BJ (cell line): ENCODE measurements around the gene ZBTB20. TPM values are rescaled to one million over a fixed set of nuclear protein-coding genes. Genes with fewer than 3 reads are reported as not detected.

ENCODE experiments used
- CTCF ChIA-PET: fragments of 350-600 bp; formaldehyde crosslinking; extraction: SDS; loops from one replicate; lab custom pipeline; 2021; ENCODE audit warnings: antibody characterized with exemption, inconsistent platforms; lab: Yijun Ruan, JAX
- POLR2A ChIA-PET: fragments of 300-600 bp; sonication (Branson Sonifier 250); formaldehyde crosslinking; extraction: SDS; loops from one replicate; lab custom pipeline; 2021; ENCODE audit warnings: antibody characterized with exemption; lab: Charles Lee
- DNase-seq: peaks from one replicate; pipeline ENCODE4 v3.0.0-alpha.2; 2011; ENCODE audit warnings: low read depth
- H3K27me3 ChIP-seq: 2 replicates; pipeline ENCODE4 v1.6.0; 2011; ENCODE audit warnings: low read length; ENCODE audit not compliant: control insufficient read depth, insufficient read depth
- H3K36me3 ChIP-seq: 2 replicates; pipeline ENCODE4 v1.5.1; 2011; ENCODE audit warnings: low read length; ENCODE audit not compliant: control insufficient read depth, insufficient read depth
- H3K4me3 ChIP-seq: 2 replicates; pipeline ENCODE4 v1.5.1; 2011; ENCODE audit warnings: low read depth, mild to moderate bottlenecking, control low read depth, low read length
- polyA plus RNA-seq: library from polyadenylated mRNA; depleted of rRNA; stranded (reverse); fragments of >200 nt; gene quantifications from 2 replicates; pipeline ENCODE4 v1.2.3, GENCODE V29; 2011
- TF ChIP-seq, protein P1 (sequence below): IDR thresholded peaks from 2 replicates; pipeline ENCODE4 v1.5.1; 2011; ENCODE audit warnings: low read depth, mild to moderate bottlenecking, control low read depth, inconsistent platforms, low read length, moderate library complexity; ENCODE audit not compliant: insufficient read depth

ZBTB20 gene
- polyA plus RNA-seq, 1 experiment, result 6.0 TPM

DNA sequence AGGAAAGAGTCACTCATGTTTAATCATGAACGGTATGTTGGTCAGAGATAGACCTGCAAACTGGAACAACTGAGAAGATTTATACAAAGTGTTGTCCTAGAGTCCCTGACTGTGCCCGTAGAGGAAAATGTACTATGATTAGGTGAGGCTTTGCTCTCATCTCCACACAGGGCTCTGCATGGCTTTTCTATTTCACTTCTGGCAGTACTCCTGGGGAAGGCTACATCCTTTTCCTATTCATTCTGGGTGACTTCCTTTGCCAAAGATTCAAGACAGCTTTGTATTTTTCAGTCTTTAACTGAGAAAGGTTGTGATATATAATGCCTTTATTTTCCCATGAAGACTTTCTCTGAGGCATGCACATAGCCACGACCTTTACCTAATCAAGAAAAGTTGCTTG lies 414.7 kb downstream of the ZBTB20 start:
- ChIA-PET POLR2A (no interaction called here), CTCF (no interaction called here)
- TF ChIP-seq, protein P1, sequence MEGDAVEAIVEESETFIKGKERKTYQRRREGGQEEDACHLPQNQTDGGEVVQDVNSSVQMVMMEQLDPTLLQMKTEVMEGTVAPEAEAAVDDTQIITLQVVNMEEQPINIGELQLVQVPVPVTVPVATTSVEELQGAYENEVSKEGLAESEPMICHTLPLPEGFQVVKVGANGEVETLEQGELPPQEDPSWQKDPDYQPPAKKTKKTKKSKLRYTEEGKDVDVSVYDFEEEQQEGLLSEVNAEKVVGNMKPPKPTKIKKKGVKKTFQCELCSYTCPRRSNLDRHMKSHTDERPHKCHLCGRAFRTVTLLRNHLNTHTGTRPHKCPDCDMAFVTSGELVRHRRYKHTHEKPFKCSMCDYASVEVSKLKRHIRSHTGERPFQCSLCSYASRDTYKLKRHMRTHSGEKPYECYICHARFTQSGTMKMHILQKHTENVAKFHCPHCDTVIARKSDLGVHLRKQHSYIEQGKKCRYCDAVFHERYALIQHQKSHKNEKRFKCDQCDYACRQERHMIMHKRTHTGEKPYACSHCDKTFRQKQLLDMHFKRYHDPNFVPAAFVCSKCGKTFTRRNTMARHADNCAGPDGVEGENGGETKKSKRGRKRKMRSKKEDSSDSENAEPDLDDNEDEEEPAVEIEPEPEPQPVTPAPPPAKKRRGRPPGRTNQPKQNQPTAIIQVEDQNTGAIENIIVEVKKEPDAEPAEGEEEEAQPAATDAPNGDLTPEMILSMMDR, result no peak

DNA sequence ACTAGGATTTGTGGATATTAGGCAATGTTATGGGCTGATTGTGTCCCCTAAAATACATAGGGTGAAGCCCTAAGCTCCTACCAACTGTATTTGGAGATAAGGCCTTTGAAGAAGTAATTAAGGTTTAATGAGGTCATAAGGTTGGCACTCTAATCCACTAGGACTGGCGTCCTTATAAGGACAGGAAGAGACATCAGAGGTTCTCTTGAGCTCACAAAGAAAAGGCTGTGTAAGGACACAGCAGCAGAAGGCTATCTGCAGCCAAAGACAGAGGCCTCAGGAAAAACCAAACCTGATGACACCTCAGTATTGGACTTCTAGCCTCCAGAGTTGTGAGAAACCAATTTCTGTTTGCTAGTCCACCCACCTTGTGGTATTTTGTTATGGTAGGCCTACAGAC lies 416.7 kb downstream of the ZBTB20 start:
- TF ChIP-seq, protein P1, result no peak
- Histone ChIP-seq H3K36me3 (no peaks in the 10 kb centered on the region), H3K27me3 (no peaks in the 10 kb centered on the region), H3K4me3 (no peak overlapping the region)
- ChIA-PET POLR2A (no interaction called here), CTCF (no interaction called here)
- no peak for DNase-seq

More for the DNA sequence above, 414.7 kb downstream of the ZBTB20 start:
- H3K4me3 ChIP-seq, result no peak overlapping the region
- no peaks in the 10 kb centered on the region for H3K27me3 ChIP-seq
- no peak for DNase-seq
- no peaks in the 10 kb centered on the region for H3K36me3 ChIP-seq

DNA sequence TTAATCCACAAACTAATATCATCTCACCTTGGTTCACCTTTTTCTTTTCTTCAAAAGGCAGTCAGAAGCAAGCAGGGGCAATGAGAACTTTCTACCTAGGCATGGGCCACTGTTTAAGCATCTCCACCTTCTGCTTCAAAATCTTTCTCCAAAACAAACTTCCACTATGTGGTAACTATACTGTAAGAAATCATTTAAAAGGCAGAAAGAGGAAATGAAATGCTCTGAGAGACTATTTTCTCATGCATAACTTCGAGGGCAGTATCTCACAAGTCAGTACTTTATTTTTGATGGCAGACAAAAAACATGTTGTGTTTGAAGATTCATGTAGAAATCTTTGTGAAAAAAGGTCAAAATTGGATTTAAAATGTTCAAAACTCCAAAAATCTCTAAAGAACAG lies 419.7 kb downstream of the ZBTB20 start:
- ChIA-PET CTCF (no interaction called here), POLR2A (no interaction called here)
- H3K27me3 ChIP-seq, result no peaks in the 10 kb centered on the region
- no peaks in the 10 kb centered on the region for H3K36me3 ChIP-seq
- DNase-seq, result no peak
- TF ChIP-seq, protein P1, result no peak
- no peak overlapping the region for H3K4me3 ChIP-seq

DNA sequence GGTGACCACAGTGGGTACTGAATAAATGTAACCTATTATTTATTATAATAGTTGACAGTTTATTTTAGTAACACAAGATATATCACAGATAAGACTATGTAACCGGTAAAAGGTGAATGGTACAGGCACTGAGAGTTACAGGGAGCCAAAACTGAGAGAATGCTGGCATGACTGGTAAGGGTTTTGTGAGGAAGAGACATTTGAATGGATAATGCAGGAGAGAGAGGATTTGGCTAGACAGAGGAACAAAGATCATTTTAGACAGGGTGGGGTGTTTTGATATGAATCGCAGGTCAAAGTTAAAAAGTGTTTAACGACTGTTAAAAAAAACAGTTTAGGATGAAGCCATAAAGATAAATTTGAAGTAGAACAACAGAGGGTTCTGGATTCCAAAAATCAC lies 421.1 kb downstream of the ZBTB20 start:
- no peak overlapping the region for H3K4me3 ChIP-seq
- H3K36me3 ChIP-seq, result no peaks in the 10 kb centered on the region
- DNase-seq, result no peak
- no peaks in the 10 kb centered on the region for H3K27me3 ChIP-seq
- TF ChIP-seq, protein P1, result no peak
- ChIA-PET POLR2A (no interaction called here), CTCF (interaction anchor here (0.9 kb wide), 1 partner anchor 17 kb away, joined by 3 read pairs; no protein-coding TSS in a partner anchor)

DNA sequence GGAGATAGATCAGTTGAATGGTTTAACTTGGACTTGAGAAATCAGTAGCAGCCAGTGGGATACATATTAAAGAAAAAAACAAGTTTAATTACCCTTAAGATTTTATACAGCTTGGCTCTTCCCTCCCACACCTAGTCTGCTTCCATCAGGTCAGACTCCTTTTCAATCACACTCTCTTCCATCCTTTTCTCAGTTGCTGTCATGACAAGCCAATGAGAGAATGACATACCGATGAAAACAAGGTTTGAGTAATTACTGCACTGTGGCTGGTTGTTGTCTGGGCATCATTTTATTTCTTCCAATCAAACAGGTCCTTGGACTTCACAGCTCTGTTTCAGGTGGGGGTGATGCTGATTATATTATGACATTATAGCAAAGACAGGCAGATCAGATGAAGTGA lies 424.6 kb downstream of the ZBTB20 start:
- ChIA-PET CTCF (no interaction called here), POLR2A (no interaction called here)

More for the DNA sequence above, 424.6 kb downstream of the ZBTB20 start:
- Histone ChIP-seq H3K36me3 (no peaks in the 10 kb centered on the region), H3K27me3 (no peaks in the 10 kb centered on the region), H3K4me3 (no peak overlapping the region)
- TF ChIP-seq, protein P1, result no peak
- no peak for DNase-seq
